Caco-2 (cell line): ENCODE measurements around the gene HMGCR. TPM values are rescaled to one million over a fixed set of nuclear protein-coding genes. Genes with fewer than 3 reads are reported as not detected.

ENCODE experiments used
- BruUV-seq: library from RNA; stranded (reverse); fragments of 400-500 nt; replicated peaks from 2 replicates; lab custom pipeline; 2021; lab: Mats Ljungman, UMichigan
- CTCF ChIA-PET: fragments of 300-600 bp; sonication (Branson Sonifier 250); formaldehyde crosslinking; loops from one replicate; lab custom pipeline; 2022; ENCODE audit warnings: antibody characterized with exemption; lab: Charles Lee
- POLR2A ChIA-PET: fragments of 300-600 bp; sonication (Branson Sonifier 250); formaldehyde crosslinking; loops from one replicate; lab custom pipeline; 2022; ENCODE audit warnings: antibody characterized with exemption; lab: Charles Lee
- DNase-seq, 2 experiments: peaks; one replicate each; pipeline versions ENCODE4 v3.0.0 to v3.0.0-alpha.2; 2020 to 2022
- H3K27me3 ChIP-seq: replicated peaks from 2 replicates; pipeline ENCODE4 v1.6.0; 2011; ENCODE audit warnings: low read length; ENCODE audit not compliant: control insufficient read depth, insufficient read depth
- H3K36me3 ChIP-seq: 2 replicates; pipeline ENCODE4 v1.5.1; 2011; ENCODE audit warnings: low read length; ENCODE audit not compliant: control insufficient read depth, insufficient read depth
- H3K4me1 ChIP-seq: fragments of 250-450 bp; sonication (Bioruptor Pico); 2 replicates; pipeline ENCODE4 v1.5.1; 2020; ENCODE audit warnings: mild to moderate bottlenecking
- H3K4me3 ChIP-seq: 2 replicates; pipeline ENCODE4 v1.5.1; 2011; ENCODE audit warnings: low read depth, mild to moderate bottlenecking, control low read depth, low read length
- H3K9me3 ChIP-seq: fragments of 250-450 bp; sonication (Bioruptor Pico); 2 replicates; pipeline ENCODE4 v1.5.1; 2020; ENCODE audit warnings: mild to moderate bottlenecking, moderate library complexity
- H3K27ac Mint-ChIP-seq: one replicate; pipeline ENCODE4 v1.8.0; 2022; ENCODE audit warnings: mixed read lengths; ENCODE audit not compliant: unreplicated experiment
- H3K27me3 Mint-ChIP-seq: one replicate; pipeline ENCODE4 v1.8.0; 2022; ENCODE audit warnings: mixed read lengths; ENCODE audit not compliant: insufficient read depth, unreplicated experiment
- H3K36me3 Mint-ChIP-seq: one replicate; pipeline ENCODE4 v1.8.0; 2022; ENCODE audit warnings: mild to moderate bottlenecking, mixed read lengths; ENCODE audit not compliant: insufficient read depth, unreplicated experiment
- H3K4me1 Mint-ChIP-seq: one replicate; pipeline ENCODE4 v1.8.0; 2022; ENCODE audit warnings: low read depth, mixed read lengths; ENCODE audit not compliant: unreplicated experiment
- H3K4me3 Mint-ChIP-seq: one replicate; pipeline ENCODE4 v1.8.0; 2022; ENCODE audit warnings: mild to moderate bottlenecking, moderate library complexity, mixed read lengths; ENCODE audit not compliant: unreplicated experiment
- H3K9me3 Mint-ChIP-seq: one replicate; pipeline ENCODE4 v1.8.0; 2022; ENCODE audit warnings: mixed read lengths; ENCODE audit not compliant: unreplicated experiment
- CTCF ChIP-seq, 2 experiments: fragments of 200-600 bp in 1 of 2; IDR thresholded peaks; 1 replicate in 1 of 2; 2 replicates in 1 of 2; pipeline versions ENCODE4 v1.5.1 to v1.8.0; 2011 to 2022; ENCODE audit warnings: antibody characterized with exemption in 1 of 2, control low read depth in 1 of 2, inconsistent platforms in 1 of 2, low read depth in 1 of 2, low read length in 1 of 2, mild to moderate bottlenecking in 1 of 2, moderate library complexity in 1 of 2; ENCODE audit not compliant: insufficient read depth in 1 of 2, severe bottlenecking in 1 of 2, unreplicated experiment in 1 of 2
- intact Hi-C: fragments of 100-400 bp; cut with micrococcal nuclease; formaldehyde crosslinking; loops from one replicate; pipeline ENCODE4 v1.10.0; 2022; ENCODE audit not compliant: unreplicated experiment
- total RNA-seq: library from RNA; stranded (reverse); gene quantifications from 2 replicates; pipeline ENCODE4 v1.2.3, GENCODE V29; 2022

HMGCR gene
- total RNA-seq, 1 experiment from 2014 or later = 164 TPM

GRCh38 chr5:75356719-75357118 is 19.7 kb downstream of the HMGCR start:
- Mint-ChIP-seq H3K27me3 (no peaks in the 10 kb centered on the region), H3K9me3 (no peaks in the 10 kb centered on the region), H3K27ac (no peak overlapping the region), H3K4me3 (no peak overlapping the region), H3K36me3 (peaks cover 88% of the 10 kb centered on the region), H3K4me1 (no peaks in the 10 kb centered on the region)
- no TSS peak for BruUV-seq
- no peak for DNase-seq
- Histone ChIP-seq H3K9me3 (no peaks in the 10 kb centered on the region), H3K4me3 (no peak overlapping the region), H3K27me3 (no peaks in the 10 kb centered on the region), H3K36me3 (peaks cover 7% of the 10 kb centered on the region), H3K4me1 (no peaks in the 10 kb centered on the region)
- intact Hi-C loops = no loop called here
- no peak for TF ChIP-seq CTCF (IDR thresholded peaks at IDR 0.05; ENCODE audit: insufficient read depth in 1 of 2, low read depth in 1 of 2, low read length in 1 of 2, severe bottlenecking in 1 of 2, unreplicated experiment in 1 of 2)
- CTCF ChIA-PET = no interaction called here
- POLR2A ChIA-PET = no interaction called here

GRCh38 chr5:75358117-75358516 is 21.1 kb downstream of the HMGCR start:
- Mint-ChIP-seq H3K4me1 (no peaks in the 10 kb centered on the region), H3K36me3 (peaks cover 89% of the 10 kb centered on the region), H3K9me3 (no peaks in the 10 kb centered on the region), H3K27ac (no peak overlapping the region), H3K27me3 (no peaks in the 10 kb centered on the region), H3K4me3 (no peak overlapping the region)
- Histone ChIP-seq H3K27me3 (no peaks in the 10 kb centered on the region), H3K4me1 (no peaks in the 10 kb centered on the region), H3K4me3 (no peak overlapping the region), H3K36me3 (peaks cover 9% of the 10 kb centered on the region), H3K9me3 (no peaks in the 10 kb centered on the region)
- intact Hi-C loops = no loop called here
- ChIA-PET POLR2A (no interaction called here), CTCF (no interaction called here)
- BruUV-seq = no TSS peak
- no peak for TF ChIP-seq CTCF (IDR thresholded peaks at IDR 0.05; ENCODE audit: insufficient read depth in 1 of 2, low read depth in 1 of 2, low read length in 1 of 2, severe bottlenecking in 1 of 2, unreplicated experiment in 1 of 2)
- no peak for DNase-seq

GRCh38 chr5:75361310-75361709 is 24.3 kb downstream of the HMGCR start:
- H3K27ac Mint-ChIP-seq = no peak overlapping the region
- CTCF ChIA-PET = interaction anchor here (0.6 kb wide), 1 partner anchor 436 kb away, joined by 4 read pairs; no protein-coding TSS in a partner anchor
- H3K36me3 Mint-ChIP-seq = peaks cover 89% of the 10 kb centered on the region
- POLR2A ChIA-PET = no interaction called here
- Histone ChIP-seq H3K4me3 (no peak overlapping the region), H3K9me3 (no peaks in the 10 kb centered on the region), H3K36me3 (peaks cover 7% of the 10 kb centered on the region), H3K4me1 (no peaks in the 10 kb centered on the region), H3K27me3 (no peaks in the 10 kb centered on the region)
- BruUV-seq = no TSS peak
- no peak for TF ChIP-seq CTCF (IDR thresholded peaks at IDR 0.05; ENCODE audit: insufficient read depth in 1 of 2, low read depth in 1 of 2, low read length in 1 of 2, severe bottlenecking in 1 of 2, unreplicated experiment in 1 of 2)
- H3K27me3 Mint-ChIP-seq = no peaks in the 10 kb centered on the region
- H3K9me3 Mint-ChIP-seq = no peaks in the 10 kb centered on the region
- DNase-seq = no peak
- intact Hi-C loops = loop anchor here (10.0 kb wide), 1 partner anchor 303 kb away; no protein-coding TSS in a partner anchor
- no peak overlapping the region for H3K4me3 Mint-ChIP-seq
- no peaks in the 10 kb centered on the region for H3K4me1 Mint-ChIP-seq
